HCT116 (cell line): Measurements from ENCODE around the gene CCL20. TPM values are rescaled to one million over a fixed set of nuclear protein-coding genes. Genes with fewer than 3 reads are reported as not detected.

ENCODE experiments used
- ATAC-seq: fragments of 200-7000 bp; cut with Tn5 transposase; 2 replicates; pipeline ENCODE4 v1.9.1; 2020; ENCODE audit warnings: mild to moderate bottlenecking, moderate library complexity
- BruUV-seq: library from RNA; stranded (reverse); fragments of 400-500 nt; replicated peaks from 2 replicates; lab custom pipeline; 2021; lab: Mats Ljungman, UMichigan
- CTCF ChIA-PET: fragments of 300-600 bp; sonication (Branson Sonifier 250); formaldehyde crosslinking; loops from one replicate; lab custom pipeline; 2021; ENCODE audit warnings: antibody characterized with exemption; lab: Charles Lee
- POLR2A ChIA-PET: fragments of 300-600, 350-600 bp; sonication (Branson Sonifier 250); formaldehyde crosslinking; loops from one replicate; lab custom pipeline; 2021; ENCODE audit warnings: antibody characterized with exemption; lab: Charles Lee
- RAD21 ChIA-PET, 2 experiments: fragments of 300-600 bp; sonication (Branson Sonifier 250); formaldehyde crosslinking; loops; one replicate each; lab custom pipeline; 2023; ENCODE audit warnings: low total read pairs in 2 of 2; ENCODE audit not compliant: uncharacterized antibody in 2 of 2, unreplicated experiment in 2 of 2, low non-redundant PET in 1 of 2; lab: Charles Lee
- DNase-seq: peaks from one replicate; pipeline ENCODE4 v3.0.0-alpha.2; 2010; ENCODE audit warnings: low read depth, low spot score
- H2AFZ ChIP-seq: fragments of 200-600 bp; shearing (Covaris generic), sonication (generic); 2 replicates; pipeline ENCODE4 v1.6.1; 2017; ENCODE audit warnings: low read depth, mixed run types, mixed read lengths, antibody characterized with exemption, low read length; ENCODE audit not compliant: poor library complexity, severe bottlenecking
- H3K27ac ChIP-seq: 2 replicates; pipeline ENCODE4 v1.5.1; 2012; ENCODE audit warnings: low read depth, low read length
- H3K27me3 ChIP-seq: fragments of 200-600 bp; sonication (generic); 2 replicates; pipeline ENCODE4 v1.6.1; 2016; ENCODE audit warnings: mixed run types, low read length, mixed read lengths; ENCODE audit not compliant: insufficient read depth
- H3K36me3 ChIP-seq, 2 experiments: fragments of 200-500 bp in 1 of 2; fragments of 200-600 bp in 1 of 2; sonication (Bioruptor generic) in 1 of 2; sonication (generic) in 1 of 2; 2 replicates each; pipeline versions ENCODE4 v1.5.1 to v1.6.1; 2014 to 2016; ENCODE audit warnings: low read length in 2 of 2, inconsistent platforms in 1 of 2, mixed read lengths in 1 of 2, mixed run types in 1 of 2; ENCODE audit not compliant: insufficient read depth in 2 of 2, control insufficient read depth in 1 of 2
- H3K4me1 ChIP-seq, 2 experiments: fragments of 200-600 bp in 1 of 2; sonication (generic) in 1 of 2; 2 replicates each; pipeline versions ENCODE4 v1.5.1 to v1.6.1; 2012 to 2017; ENCODE audit warnings: low read length in 2 of 2, inconsistent platforms in 1 of 2, mild to moderate bottlenecking in 1 of 2, mixed read lengths in 1 of 2, mixed run types in 1 of 2, moderate library complexity in 1 of 2; ENCODE audit not compliant: insufficient read depth in 2 of 2, control insufficient read depth in 1 of 2
- H3K4me2 ChIP-seq: fragments of 200-600 bp; sonication (generic); 2 replicates; pipeline ENCODE4 v1.6.1; 2017; ENCODE audit warnings: mixed run types, low read length, mixed read lengths
- H3K4me3 ChIP-seq, 2 experiments: fragments of 200-600 bp in 1 of 2; sonication (generic) in 1 of 2; replicated peaks in 1 of 2; 2 replicates each; pipeline ENCODE4 v1.5.1; 2011 to 2016; ENCODE audit warnings: low read length in 2 of 2, control low read depth in 1 of 2, low read depth in 1 of 2, mild to moderate bottlenecking in 1 of 2, mixed read lengths in 1 of 2, mixed run types in 1 of 2
- H3K79me2 ChIP-seq: fragments of 200-600 bp; sonication (generic); 2 replicates; pipeline ENCODE4 v1.6.1; 2017; ENCODE audit warnings: mild to moderate bottlenecking, mixed run types, low read length, moderate library complexity, mixed read lengths; ENCODE audit not compliant: insufficient read depth
- H3K9ac ChIP-seq: fragments of 200-600 bp; sonication (generic); 2 replicates; pipeline ENCODE4 v1.6.1; 2016; ENCODE audit warnings: low read length, mixed read lengths
- H3K9me2 ChIP-seq: fragments of 200-600 bp; sonication (generic), shearing (Covaris generic); 2 replicates; pipeline ENCODE4 v1.6.1; 2017; ENCODE audit warnings: mixed run types, mild to moderate bottlenecking, moderate library complexity; ENCODE audit not compliant: insufficient read depth
- H3K9me3 ChIP-seq, 2 experiments: fragments of 200-500 bp in 1 of 2; fragments of 200-600 bp in 1 of 2; sonication (Bioruptor generic) in 1 of 2; sonication (generic) in 1 of 2; 2 replicates each; pipeline ENCODE4 v1.6.1; 2014 to 2017; ENCODE audit warnings: low read length in 2 of 2, mixed read lengths in 2 of 2, inconsistent platforms in 1 of 2, low read depth in 1 of 2, mild to moderate bottlenecking in 1 of 2, mixed run types in 1 of 2, moderate library complexity in 1 of 2; ENCODE audit not compliant: control insufficient read depth in 1 of 2, insufficient read depth in 1 of 2
- H4K20me1 ChIP-seq: fragments of 200-600 bp; sonication (generic), shearing (Covaris generic); 2 replicates; pipeline ENCODE4 v1.6.1; 2017; ENCODE audit warnings: mixed run types, mild to moderate bottlenecking, moderate library complexity; ENCODE audit not compliant: insufficient read depth
- ATF3 ChIP-seq: IDR thresholded peaks from 2 replicates; pipeline ENCODE4 v1.6.1; 2012
- CBX3 ChIP-seq: IDR thresholded peaks from 2 replicates; pipeline ENCODE4 v1.6.1; 2012; ENCODE audit warnings: low read depth
- CEBPB ChIP-seq: IDR thresholded peaks from 2 replicates; pipeline ENCODE4 v1.6.1; 2012; ENCODE audit warnings: low read depth
- EGR1 ChIP-seq: IDR thresholded peaks from 2 replicates; pipeline ENCODE4 v1.6.1; 2012; ENCODE audit warnings: low read depth
- ELF1 ChIP-seq: IDR thresholded peaks from 2 replicates; pipeline ENCODE4 v1.6.1; 2012; ENCODE audit warnings: low read depth, borderline replicate concordance
- JUND ChIP-seq: IDR thresholded peaks from 2 replicates; pipeline ENCODE4 v1.6.1; 2012
- MAX ChIP-seq: IDR thresholded peaks from 2 replicates; pipeline ENCODE4 v1.6.1; 2012
- POLR2A ChIP-seq: IDR thresholded peaks from 2 replicates; pipeline ENCODE4 v1.7.0; 2011; ENCODE audit warnings: borderline replicate concordance; ENCODE audit not compliant: insufficient read depth, insufficient read length; ENCODE audit errors: extremely low read depth
- POLR2AphosphoS5 ChIP-seq: IDR thresholded peaks from 2 replicates; pipeline ENCODE4 v1.6.1; 2011; ENCODE audit warnings: mild to moderate bottlenecking, low read depth, low read length, moderate library complexity
- RAD21 ChIP-seq: IDR thresholded peaks from 2 replicates; pipeline ENCODE4 v1.6.1; 2012; ENCODE audit warnings: low read depth, mild to moderate bottlenecking
- REST ChIP-seq: IDR thresholded peaks from 2 replicates; pipeline ENCODE4 v1.6.1; 2012; ENCODE audit warnings: low read depth
- SIN3A ChIP-seq: IDR thresholded peaks from 2 replicates; pipeline ENCODE4 v1.6.1; 2012; ENCODE audit warnings: low read depth
- SP1 ChIP-seq: IDR thresholded peaks from 2 replicates; pipeline ENCODE4 v1.6.1; 2012; ENCODE audit warnings: low read depth
- TCF7L2 ChIP-seq: IDR thresholded peaks from 2 replicates; pipeline ENCODE4 v1.7.0; 2011; ENCODE audit warnings: borderline replicate concordance, inconsistent platforms; ENCODE audit not compliant: insufficient read depth, insufficient read length; ENCODE audit errors: extremely low read depth
- YY1 ChIP-seq: IDR thresholded peaks from 2 replicates; pipeline ENCODE4 v1.6.1; 2011; ENCODE audit warnings: low read length, low read depth, moderate library complexity, mild to moderate bottlenecking; ENCODE audit not compliant: insufficient replicate concordance; ENCODE audit errors: extremely low read depth
- ZBTB33 ChIP-seq: IDR thresholded peaks from 2 replicates; pipeline ENCODE4 v1.6.1; 2011; ENCODE audit warnings: mild to moderate bottlenecking, low read length, moderate library complexity; ENCODE audit not compliant: insufficient replicate concordance; ENCODE audit errors: extremely low read depth
- ZFX ChIP-seq: fragments of 450-650 bp; IDR thresholded peaks from 2 replicates; pipeline ENCODE4 v1.6.1; 2017
- ZNF274 ChIP-seq: fragments of 200-500 bp; sonication (Bioruptor generic); IDR thresholded peaks from 2 replicates; pipeline ENCODE4 v1.6.1; 2014; ENCODE audit warnings: mild to moderate bottlenecking, low read depth, low read length, inconsistent platforms
- intact Hi-C: fragments of 100-400 bp; cut with micrococcal nuclease; formaldehyde crosslinking; loops from 2 replicates; pipeline ENCODE4 v1.10.0; 2022
- total RNA-seq: library from RNA; stranded (reverse); gene quantifications from one replicate; pipeline ENCODE4 v1.2.1, GENCODE V29; 2021; ENCODE audit not compliant: unreplicated experiment

CCL20 gene
- total RNA-seq, 1 experiment from 2014 or later, result 0.30 TPM

GRCh38 chr2:227772197-227772661, 41.4 kb upstream of the CCL20 start:
- ChIA-PET POLR2A (no interaction called here), RAD21 (no interaction called here), CTCF (interaction anchor here (1.8 kb wide), 1 partner anchor 22 kb away, joined by 3 read pairs; no protein-coding TSS in a partner anchor)
- H3K9me2 ChIP-seq, result no peaks in the 10 kb centered on the region
- no peak for ATAC-seq
- H2AFZ ChIP-seq, result no peak overlapping the region
- H3K27me3 ChIP-seq, result no peaks in the 10 kb centered on the region
- TF ChIP-seq ELF1 (no peak), MAX (no peak), RAD21 (no peak), SIN3A (no peak), CEBPB (no peak), SP1 (no peak), CBX3 (no peak), REST (no peak), ZNF274 (no peak), POLR2AphosphoS5 (no peak), EGR1 (no peak), ZFX (no peak), POLR2A (no peak), ATF3 (no peak), ZBTB33 (no peak), YY1 (no peak), TCF7L2 (no peak), JUND (no peak)
- no peak overlapping the region for H3K4me3 ChIP-seq
- H4K20me1 ChIP-seq, result no peaks in the 10 kb centered on the region
- H3K79me2 ChIP-seq, result no peaks in the 10 kb centered on the region
- intact Hi-C loops, result no loop called here
- H3K4me2 ChIP-seq, result no peak overlapping the region
- H3K36me3 ChIP-seq, result no peaks in the 10 kb centered on the region
- no peaks in the 10 kb centered on the region for H3K4me1 ChIP-seq
- no TSS peak for BruUV-seq
- H3K9me3 ChIP-seq, result no peaks in the 10 kb centered on the region
- no peak overlapping the region for H3K27ac ChIP-seq
- no peak for DNase-seq
- H3K9ac ChIP-seq, result no peak overlapping the region
